Right lung (tissue), 5 donors: ENCODE results near the gene HIPK2. TPM values are rescaled to one million over a fixed set of nuclear protein-coding genes. Genes with fewer than 3 reads are reported as not detected.

ENCODE experiments used
- DNase-seq, 2 donors: peaks; one replicate each; pipeline ENCODE4 v3.0.0-alpha.2; 2013
- polyA plus RNA-seq, 5 donors: library from polyadenylated mRNA; unstranded; fragments of 120-200 nt; gene quantifications; one replicate each; pipeline versions ENCODE4 v1.2.1 to v1.2.3, GENCODE V29; 2013; ENCODE audit warnings: inconsistent platforms in 1 of 5, low replicate concordance in 1 of 5; ENCODE audit not compliant: insufficient read length in 5 of 5, insufficient read depth in 1 of 5

The HIPK2 gene
- polyA plus RNA-seq, 5 donors: 17.6 to 30.1 (median 24.5) TPM

GRCh38 chr7:139716156-139716942 lies 61.4 kb downstream of the HIPK2 start:
- DNase-seq: no peak

- no peak for DNase-seq
Measured at GRCh38 chr7:139715194-139715815, 62.5 kb downstream of the HIPK2 start.

- no peak for DNase-seq
Measured at GRCh38 chr7:139714163-139714901, 63.5 kb downstream of the HIPK2 start.

- DNase-seq: no peak
Measured at GRCh38 chr7:139713526-139714162, 64.2 kb downstream of the HIPK2 start.

DNA sequence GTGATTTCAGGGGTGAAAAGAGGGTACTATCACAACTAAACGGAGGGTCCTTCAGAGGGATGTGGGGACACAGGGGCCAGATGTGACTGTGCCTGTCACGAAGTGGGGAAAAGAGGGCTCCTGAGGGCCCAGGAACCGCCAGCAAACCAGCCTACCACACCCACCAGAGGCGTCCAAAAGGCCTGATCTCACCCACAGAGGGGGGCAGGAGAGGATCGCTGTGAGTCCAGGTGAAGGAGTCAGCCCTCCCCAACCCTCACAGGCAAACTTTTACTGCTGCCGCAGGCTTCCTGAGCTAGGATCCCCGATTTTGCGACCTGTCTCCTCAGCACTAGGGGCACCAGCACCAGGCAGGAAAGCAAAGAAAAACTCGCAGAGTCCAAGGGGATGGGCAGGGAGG lies 64.7 kb downstream of the HIPK2 start:
- no peak for DNase-seq

DNA sequence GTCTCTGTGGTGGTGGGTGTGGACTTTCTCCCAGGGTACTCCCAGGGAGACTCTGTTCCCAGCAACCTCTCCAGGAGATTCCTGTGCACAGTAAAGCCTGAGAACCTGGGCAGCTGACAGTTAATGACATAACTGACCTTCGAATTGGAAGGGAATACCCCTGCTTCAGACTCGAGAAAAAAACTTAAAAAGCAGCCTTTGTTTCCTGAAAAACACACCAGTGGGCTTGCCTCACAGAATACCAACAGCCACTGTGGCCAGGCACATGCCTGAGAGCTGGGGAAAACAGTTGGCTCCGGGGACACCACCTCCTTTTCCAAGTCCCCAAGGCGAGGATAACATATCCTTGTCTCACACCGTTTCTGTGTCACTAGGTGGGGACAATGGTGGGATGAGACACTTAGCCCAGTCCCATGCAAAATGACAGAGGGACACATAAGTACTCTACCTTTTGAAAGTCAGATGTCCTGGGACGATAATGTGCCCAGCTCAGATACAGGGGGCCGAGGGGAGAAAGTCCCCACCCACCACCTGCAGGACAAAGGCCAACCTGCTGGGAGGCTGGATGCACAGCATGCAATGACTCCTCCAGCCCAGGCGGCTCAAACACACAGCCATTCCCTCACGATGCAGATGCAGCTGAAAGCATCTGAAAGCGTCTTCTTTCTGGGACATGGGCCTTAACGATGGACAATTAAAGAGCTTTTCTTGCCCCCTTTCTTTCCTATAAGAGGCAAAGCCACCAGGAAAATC lies 65.6 kb downstream of the HIPK2 start:
- DNase-seq: no peak

DNA sequence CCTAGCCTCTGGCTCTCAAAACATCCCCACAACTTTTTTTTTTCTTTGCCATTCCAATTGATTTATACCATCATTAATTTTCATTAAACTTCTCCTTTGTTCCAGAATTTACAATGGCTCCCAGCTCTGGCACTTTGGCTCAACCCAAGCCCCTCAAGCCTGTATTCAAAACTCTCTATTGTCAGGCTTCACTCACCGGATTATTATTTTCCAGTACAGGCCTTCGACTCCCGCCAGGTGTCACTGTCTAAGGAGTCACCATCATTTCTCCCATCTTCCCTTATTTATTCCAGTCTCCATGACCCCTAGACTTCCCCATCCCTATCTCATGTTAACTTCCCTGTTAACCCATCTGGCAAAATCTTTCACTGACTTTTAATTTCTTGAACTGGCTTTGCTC lies 67.8 kb downstream of the HIPK2 start:
- DNase-seq: no peak

- DNase-seq: no peak
Measured at GRCh38 chr7:139709485-139709884, 68.3 kb downstream of the HIPK2 start.

DNA sequence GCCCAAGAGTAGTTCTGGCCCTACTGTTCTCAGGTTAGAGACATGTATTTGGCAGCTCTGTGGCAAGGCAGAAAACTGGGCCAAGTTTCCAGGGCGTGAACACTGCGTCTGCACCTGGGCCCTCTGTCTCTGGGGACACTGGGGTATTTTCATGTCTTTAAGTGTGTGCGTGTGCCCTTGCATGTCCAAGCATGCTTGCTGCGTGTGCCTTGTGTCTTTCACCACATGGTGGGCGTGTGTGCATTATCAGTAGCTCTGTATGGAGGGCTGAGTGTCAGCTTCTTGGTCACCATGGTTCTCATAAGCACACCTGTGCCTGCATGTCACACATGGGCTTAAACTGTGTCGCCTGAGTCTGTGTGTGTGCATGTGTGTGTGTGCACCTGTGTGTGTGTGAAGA lies 69.3 kb downstream of the HIPK2 start:
- no peak for DNase-seq

GRCh38 chr7:139706837-139707236 lies 71.0 kb downstream of the HIPK2 start:
- no peak for DNase-seq

GRCh38 chr7:139704308-139704879 lies 73.4 kb downstream of the HIPK2 start:
- no peak for DNase-seq

GRCh38 chr7:139703487-139704307 lies 74.1 kb downstream of the HIPK2 start:
- DNase-seq: no peak

GRCh38 chr7:139702811-139703486 lies 74.8 kb downstream of the HIPK2 start:
- no peak for DNase-seq

DNA sequence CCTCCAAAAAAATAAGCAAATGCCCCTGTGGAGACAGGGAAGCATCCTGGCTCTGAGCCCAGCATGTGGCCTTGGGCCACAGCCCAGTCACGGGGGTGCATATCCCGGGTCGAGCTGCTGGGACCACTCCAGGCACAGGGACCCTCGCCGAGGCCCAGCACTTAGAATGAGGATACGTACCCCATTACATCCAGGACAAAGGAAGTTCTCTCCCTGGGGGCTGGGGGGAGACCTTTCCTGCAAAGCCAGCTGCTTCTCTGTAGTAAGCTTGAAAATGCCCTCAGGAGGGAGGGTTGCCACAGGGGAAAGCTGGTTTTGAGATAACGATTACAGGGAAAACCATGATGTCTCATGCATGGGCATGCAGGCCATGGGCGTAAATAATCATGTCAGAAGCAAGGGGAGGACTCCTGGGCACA lies 75.5 kb downstream of the HIPK2 start:
- DNase-seq: no peak

DNA sequence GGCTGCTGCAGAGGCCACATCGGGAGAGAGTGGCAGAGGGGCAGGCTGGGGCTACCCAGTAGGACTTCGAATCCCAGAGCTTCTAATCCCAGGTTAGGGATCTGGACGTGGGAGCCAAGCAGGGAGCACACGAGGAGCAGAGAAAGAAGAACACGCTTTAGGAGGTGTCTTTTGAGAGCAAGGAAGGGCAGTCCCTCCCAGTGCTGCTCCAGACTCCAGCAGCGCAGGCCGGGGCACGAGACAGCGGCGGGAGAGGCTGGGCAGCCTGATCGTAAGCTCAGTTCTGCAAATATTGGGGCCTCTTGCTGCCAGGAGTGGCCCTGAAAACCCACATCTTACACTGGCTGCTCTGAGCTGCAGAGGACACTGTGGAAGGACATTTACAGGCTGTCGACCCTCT lies 75.9 kb downstream of the HIPK2 start:
- no peak for DNase-seq

GRCh38 chr7:139700505-139701235 lies 77.1 kb downstream of the HIPK2 start:
- DNase-seq: no peak

DNA sequence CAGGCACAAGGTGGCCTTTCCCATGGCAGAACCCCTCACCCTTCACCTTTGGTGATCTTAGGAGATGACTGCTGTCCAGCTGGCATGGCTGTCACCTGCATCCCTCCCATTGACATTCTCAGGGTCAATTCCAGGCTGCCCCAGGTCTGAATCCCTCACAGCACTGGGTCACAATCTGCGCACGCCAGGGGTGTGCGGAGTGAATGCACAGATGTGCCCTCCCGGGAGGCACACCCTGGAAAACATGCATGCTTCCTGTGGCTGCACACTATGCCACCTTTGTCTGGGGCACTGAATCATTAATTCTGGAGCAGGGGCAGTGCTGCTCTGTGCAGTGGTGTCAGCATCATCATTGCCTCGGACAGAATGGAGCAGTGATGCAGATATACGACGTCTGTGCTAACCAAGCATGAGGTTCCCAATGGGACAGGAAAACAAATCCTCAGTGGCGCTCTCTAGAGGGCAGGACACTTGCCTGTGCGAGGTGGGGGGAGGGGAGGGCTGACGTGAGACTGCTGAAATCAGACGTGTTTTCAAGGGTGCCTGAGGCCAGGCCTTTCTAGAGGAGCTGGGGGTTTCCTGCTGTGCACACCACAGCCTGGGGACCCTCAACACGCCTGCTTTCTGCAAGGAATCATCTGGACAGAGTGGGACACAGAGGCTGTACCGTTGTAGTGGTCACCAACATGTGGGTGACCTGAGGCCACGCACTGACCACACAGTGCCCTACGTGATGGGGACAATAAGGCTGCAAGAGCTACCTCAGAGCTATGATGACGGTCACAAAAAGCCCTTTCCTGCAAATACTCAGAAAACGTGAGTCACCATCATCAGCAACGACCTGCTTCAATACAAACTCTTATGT lies 77.9 kb downstream of the HIPK2 start:
- no peak for DNase-seq

DNA sequence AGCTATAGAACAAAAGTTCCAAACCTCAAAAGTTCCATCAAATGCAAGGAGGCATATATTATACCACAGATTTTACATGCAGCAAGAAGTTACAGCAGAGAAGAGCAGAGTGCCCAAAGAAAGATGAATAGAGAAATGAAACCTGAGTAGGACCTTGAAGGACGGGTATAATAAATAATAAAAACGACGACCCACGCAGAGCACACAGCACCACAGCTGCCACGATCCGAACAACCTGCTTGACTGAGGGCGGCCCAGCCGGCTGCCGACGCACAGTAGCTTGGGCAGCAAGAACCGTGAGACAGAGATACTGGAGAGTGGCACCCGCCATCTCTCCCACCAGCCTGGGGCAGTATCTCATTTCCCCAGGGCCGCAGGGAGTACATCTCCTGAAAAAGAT lies 79.0 kb downstream of the HIPK2 start:
- DNase-seq: no peak
